NCI-H128 (cell line): Measurements from ENCODE around the gene ZG16.
"Not testable (repeated sequence)": the region's sequence is repeated elsewhere in the genome, so short reads cannot be mapped to it uniquely, and the experiment has no call there.

Source experiments
- DNase-seq: peaks from one replicate; lab custom pipeline; 2025; ENCODE audit not compliant: unreplicated experiment; lab: John Stamatoyannopoulos, UW

Gene ZG16

GRCh38 chr16:29777576-29778350 lies at the start of gene ZG16:
Gene ZG16, plus strand, starts transcription at chr16:29778256. Its CDS starts 1,011 bp downstream, at chr16:29779267.
- DNase-seq: no peak

GRCh38 chr16:29729116-29729521 lies 48.9 kb upstream of the ZG16 start:
- no peak for DNase-seq

- DNase-seq: no peak
These were observed 47.4 kb upstream of the ZG16 start for GRCh38 chr16:29730649-29731048.

GRCh38 chr16:29731768-29732601 lies 46.1 kb upstream of the ZG16 start:
- not testable (repeated sequence) for DNase-seq

GRCh38 chr16:29734786-29735185 lies 43.3 kb upstream of the ZG16 start:
- DNase-seq: no peak

- DNase-seq: no peak
These were observed 41.9 kb upstream of the ZG16 start for GRCh38 chr16:29736112-29736511.

- no peak for DNase-seq
These were observed 41.3 kb upstream of the ZG16 start for GRCh38 chr16:29736764-29737163.

- DNase-seq: no peak
These were observed 40.3 kb upstream of the ZG16 start for GRCh38 chr16:29737713-29738112.

- DNase-seq: no peak
These were observed 39.5 kb upstream of the ZG16 start for GRCh38 chr16:29738514-29738913.

- DNase-seq: not testable (repeated sequence)
These were observed 38.0 kb upstream of the ZG16 start for GRCh38 chr16:29739927-29740629.

- DNase-seq: not testable (repeated sequence)
These were observed 37.4 kb upstream of the ZG16 start for GRCh38 chr16:29740630-29741015.

- DNase-seq: no peak
These were observed 35.3 kb upstream of the ZG16 start for GRCh38 chr16:29742683-29743275.

GRCh38 chr16:29743475-29743826 lies 34.6 kb upstream of the ZG16 start:
- no peak for DNase-seq

- DNase-seq: no peak
These were observed 34.1 kb upstream of the ZG16 start for GRCh38 chr16:29743827-29744531.

GRCh38 chr16:29744541-29745101 lies 33.4 kb upstream of the ZG16 start:
- no peak for DNase-seq

GRCh38 chr16:29745121-29745852 lies 32.8 kb upstream of the ZG16 start:
- DNase-seq: no peak

GRCh38 chr16:29745853-29746345 lies 32.2 kb upstream of the ZG16 start, which contains the start of gene C16orf54:
Gene C16orf54, minus strand, starts transcription at chr16:29745990. Its CDS starts 1,039 bp downstream, at chr16:29744951.
- no peak for DNase-seq

- DNase-seq: not testable (repeated sequence)
These were observed 31.5 kb upstream of the ZG16 start for GRCh38 chr16:29746518-29746917.
